ENCODE measurements around the gene WNT3A.

The WNT3A gene

DNA sequence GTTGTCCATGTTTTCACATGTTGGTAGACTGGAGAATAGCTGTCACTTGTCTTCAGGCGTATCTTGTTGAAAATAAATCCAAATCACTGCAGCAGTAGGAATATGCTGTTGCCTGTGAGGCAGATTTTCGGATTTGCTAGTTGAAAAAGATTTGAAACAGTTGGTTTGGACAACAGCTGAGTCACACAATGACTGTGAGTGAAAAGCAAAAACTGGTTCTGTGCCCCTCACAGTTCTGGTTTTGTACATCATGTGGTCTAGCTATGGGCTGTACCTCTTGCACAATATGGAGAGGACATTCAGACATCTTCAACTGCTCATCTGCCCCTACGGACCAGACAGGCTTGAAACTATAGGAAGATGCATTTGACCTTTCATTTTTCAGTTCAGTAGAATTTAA lies 77.5 kb downstream of the WNT3A start:
- no peak for DNase-seq (ENCODE audit: low spot score)

DNA sequence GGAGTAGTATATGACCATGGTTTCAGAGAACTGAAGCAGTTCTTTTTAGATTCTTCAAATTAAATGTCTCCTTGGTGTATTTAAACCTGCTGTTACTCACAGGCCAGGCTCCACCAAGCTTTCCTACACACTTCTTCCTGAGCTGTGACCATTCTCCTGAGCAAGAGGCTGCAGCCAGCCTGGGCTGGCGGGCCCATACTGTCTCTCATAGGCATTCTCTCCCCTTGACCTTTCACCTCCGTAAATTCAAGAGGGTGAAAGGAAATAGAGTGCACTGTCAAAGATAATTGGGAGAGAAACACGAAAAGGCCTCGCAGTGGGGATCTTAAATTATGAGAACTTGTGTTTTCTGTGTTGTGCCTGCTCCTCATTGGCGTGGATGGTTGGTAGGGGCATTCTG lies 78.0 kb downstream of the WNT3A start:
- DNase-seq (ENCODE audit: low spot score) = no peak

DNA sequence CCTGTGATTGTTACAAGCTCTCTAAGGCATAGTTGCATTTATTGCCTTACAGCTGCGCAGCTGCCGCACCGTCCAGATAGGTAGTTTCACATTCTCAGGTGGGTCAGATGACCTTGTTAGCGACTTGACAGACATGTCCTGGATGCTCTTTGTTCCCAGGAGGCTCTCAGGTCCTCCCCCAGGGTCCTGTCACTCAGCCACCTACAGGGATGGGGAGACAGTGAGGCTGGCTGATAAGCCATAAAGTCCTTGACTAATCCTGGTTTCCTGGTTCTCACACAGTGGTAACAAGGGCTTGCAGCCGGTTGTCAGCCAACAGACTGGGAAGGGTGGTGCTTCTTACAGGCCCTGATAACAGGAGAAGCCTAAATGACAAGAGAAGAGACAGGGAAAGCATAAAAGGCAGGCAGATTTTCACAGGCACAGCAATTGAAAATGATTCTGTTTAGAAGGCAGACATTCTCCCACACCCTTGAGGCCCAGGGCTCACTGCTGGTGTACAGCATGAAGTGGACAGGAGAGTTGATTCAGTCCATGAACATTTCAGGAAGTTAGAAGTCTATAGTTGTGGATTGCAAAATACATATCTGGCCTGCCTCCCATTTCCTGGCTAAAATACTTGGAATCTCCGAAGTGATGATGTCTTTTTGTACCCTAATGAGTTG lies 78.6 kb downstream of the WNT3A start:
- DNase-seq (ENCODE audit: low spot score) = no peak

DNA sequence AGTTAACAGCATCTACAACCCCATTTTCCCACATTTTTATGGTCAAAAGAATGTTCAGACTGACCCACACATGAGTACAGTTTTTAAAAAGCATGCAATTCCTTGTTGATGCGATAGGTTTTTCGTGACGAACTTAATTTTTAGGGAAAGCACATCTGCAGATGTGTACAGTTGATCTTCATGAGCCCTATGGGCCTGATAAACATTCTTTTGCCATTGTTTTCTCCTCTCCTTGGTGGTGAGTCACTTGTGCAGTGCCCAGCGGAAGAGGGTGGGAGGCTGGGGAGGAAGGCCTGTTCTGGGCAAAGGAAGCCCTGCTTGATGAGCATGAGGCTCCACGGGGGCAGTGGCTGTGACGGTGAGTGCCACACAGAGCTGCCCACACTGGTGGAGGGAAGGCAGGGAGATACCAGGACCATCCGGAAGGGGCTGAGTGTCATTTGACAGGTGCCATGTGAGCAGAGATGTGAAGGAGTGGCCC lies 81.0 kb downstream of the WNT3A start:
- no peak for DNase-seq (ENCODE audit: low spot score)

DNA sequence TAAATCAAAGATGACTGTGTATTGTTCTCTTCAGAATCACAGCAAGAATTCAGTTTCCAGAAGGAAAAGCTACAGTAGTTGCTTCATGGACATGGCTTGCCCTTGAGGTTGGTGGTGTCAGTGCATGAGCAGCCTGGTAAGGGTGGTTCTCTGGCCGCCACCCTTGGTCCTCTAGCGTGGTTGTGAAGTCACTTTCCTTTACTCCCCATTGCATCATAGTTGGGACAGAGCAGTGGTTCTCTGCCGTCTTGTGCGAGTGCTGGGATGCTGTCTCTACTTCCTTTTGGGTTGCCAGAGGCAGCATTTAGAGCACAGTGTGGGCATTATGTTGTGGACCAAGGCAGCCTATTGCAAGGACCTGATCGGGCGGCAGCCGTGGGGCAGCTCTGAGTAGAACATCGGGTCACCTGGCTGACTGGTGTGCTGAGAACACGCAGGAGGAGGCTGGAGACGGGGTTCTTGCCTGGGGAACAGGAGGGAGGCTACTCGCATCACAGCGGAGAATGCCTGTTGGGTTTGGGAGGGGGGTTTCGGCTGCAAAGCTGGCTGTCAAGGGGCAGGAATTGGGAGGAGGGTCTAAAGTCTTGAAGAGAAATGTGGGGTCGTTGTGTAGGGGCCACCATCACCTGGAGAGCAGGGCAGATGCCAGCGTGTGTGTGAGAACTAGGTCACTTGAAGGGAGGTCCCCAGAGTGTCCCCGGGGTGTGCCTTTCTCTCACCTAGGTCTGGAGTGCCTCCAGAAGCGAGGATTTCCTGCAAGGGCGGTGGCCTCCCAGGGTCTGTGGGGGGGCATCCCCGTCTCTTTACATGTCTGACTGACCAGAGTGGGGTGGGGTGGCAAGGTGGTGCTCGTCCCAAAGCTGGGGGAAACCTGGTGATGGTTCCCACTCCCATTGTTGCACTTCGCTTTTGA lies 82.0 kb downstream of the WNT3A start:
- DNase-seq (ENCODE audit: low spot score) = no peak

DNA sequence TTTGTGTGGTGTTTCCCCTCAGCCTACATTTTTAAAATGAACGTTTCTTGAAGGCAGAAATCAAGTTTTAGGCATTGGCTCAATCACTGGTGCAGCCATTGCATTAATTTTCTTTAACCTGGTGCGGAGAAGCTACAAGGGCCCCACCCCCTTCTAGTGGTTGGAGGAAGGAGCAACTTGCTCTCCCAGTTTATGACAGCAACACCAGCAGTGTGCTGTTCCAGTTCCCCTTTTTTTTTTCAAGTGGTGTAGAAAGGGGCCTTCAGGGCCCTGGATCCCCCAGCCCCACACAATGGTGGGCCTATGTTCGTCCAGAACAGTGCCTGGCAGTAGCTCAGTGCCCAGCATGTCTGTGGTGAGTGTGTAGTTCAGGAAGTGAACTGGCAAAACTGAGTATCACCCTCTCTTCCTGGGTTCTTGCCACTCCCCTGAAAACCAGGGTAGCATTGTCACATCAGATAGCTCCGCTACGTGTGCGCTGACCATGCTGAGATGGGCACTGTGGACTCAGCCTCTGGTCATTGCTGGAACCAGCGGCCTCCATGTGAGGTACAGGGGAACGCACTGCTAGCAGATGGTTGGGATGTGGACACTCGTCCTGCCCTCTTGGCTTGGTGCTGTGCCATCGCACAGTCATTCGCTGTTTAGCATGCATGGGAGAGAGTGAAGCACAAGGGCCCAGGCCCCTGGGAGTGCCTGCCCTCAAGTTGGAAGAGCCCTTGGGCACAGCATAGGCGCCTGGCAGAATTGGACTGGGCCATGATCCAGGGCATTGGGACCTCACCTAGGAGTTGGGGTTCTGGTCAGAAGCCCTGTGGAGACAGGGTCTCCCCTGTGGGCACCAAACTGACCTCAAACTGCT lies 83.0 kb downstream of the WNT3A start:
- DNase-seq (ENCODE audit: low spot score) = no peak

DNA sequence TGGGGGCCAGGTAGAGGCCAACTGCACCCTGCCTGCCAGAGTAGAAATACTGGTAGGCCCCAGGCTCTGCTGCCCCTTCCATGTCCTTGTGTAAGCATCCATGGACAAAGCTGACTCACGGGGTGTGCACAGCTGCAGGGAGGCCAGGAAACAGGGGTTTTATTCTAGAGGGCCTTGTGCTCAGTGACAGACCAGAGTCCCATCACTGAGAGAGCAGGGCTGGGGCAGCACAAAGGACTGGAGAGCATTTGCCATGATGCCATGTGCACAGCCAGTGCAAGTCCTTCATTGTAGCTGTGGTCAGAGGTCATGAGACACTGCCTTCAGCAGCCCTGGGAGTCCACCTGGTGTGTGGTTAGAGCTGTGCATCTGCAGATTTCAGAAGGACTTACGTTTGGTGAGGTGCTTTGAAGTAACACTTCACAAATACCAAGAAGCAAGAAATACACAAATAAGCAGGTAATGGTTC lies 83.8 kb downstream of the WNT3A start:
- no peak for DNase-seq (ENCODE audit: low spot score)

DNA sequence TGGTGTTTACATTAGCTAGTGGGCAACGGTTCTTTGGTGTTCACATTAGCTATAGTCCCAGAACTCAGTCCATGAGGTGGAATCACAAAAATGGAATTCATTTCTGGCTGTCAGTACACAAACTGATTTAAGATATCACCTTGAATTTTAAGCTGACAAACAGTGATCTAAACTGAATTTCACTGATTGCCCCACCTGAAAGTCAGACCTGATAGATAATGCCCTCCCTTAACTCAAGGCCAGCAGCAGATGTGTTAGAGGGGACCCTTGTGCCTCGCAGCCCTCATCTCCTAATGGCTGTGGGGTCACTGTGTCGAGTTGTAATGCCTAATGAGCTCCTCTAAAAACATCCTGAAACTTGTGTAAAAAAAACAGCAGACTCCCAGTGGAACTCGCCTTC lies 84.3 kb downstream of the WNT3A start:
- no peak for DNase-seq (ENCODE audit: low spot score)

DNA sequence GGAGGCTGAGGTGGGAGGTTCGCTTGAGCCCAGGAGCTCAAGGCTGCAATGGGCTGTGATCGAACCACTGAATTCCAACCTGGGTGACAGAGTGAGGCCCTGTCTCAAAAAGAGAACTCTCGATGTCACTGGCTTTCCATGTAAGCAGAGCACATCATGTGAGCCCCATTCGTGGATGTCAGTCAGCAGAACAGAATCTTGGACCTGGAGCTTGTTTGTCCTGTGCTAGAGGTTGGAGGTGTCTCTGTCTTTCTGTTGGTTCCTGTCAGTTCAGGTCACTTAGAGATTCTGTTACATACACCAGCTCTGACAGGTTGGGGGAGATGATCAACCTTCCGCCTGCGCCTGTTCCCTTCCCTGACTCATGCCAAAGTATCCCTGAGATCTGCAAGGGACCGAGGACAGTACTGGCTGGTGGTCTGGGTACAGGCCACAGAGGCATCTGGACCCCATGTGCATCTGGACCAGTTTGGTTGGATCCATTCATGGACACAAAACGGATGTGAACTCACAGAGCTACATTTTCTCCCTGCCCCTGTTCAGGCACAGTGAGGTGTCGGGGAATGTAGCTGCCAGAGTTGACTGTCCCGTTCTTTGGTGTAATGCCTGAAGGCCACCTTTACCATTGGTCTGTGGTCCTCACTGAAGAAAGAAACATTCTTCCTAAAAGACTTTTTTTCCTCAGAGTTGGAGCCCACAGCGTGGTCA lies 85.7 kb downstream of the WNT3A start:
- no peak for DNase-seq (ENCODE audit: low spot score)

DNA sequence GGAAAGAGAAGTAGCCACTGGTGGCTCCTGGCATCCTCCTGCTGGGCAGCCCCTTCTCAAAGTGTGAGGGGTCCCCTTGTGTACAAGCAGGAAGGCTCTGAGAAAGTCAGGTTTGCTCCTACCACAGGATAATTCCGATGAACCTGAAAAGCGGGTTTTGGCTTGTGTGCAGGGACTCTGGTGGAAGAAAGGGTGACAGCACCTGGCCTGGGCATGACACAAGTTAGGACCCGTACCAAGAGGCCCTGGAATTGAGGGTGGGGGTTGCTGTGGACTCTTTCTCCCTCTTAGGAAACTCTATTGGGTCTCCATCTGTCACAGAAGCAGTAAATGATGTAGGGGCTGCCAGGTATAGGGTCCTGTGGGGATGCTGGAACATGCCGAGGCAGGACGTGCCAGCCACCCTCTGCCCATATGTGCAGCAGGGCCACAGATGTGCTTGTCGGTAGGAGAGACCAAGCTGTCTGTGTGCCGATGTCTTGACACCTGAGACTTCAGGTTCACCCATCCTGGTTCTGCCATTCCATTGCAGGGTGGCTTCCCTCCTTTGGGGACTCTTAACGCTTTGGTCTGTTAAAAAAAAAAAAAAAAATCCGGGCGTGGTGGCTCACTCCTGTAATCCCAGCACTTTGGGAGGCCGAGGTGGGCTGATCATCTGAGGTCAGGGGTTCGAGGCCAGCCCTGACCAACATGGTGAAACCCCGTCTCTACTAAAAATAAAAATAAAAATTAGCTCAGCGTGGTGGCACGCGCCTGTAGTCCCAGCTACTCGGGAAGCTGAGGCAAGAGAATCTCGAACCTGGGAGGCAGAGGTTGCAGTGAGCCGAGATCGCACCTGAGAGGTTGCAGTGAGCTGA lies 86.5 kb downstream of the WNT3A start:
- no peak for DNase-seq (ENCODE audit: low spot score)

DNA sequence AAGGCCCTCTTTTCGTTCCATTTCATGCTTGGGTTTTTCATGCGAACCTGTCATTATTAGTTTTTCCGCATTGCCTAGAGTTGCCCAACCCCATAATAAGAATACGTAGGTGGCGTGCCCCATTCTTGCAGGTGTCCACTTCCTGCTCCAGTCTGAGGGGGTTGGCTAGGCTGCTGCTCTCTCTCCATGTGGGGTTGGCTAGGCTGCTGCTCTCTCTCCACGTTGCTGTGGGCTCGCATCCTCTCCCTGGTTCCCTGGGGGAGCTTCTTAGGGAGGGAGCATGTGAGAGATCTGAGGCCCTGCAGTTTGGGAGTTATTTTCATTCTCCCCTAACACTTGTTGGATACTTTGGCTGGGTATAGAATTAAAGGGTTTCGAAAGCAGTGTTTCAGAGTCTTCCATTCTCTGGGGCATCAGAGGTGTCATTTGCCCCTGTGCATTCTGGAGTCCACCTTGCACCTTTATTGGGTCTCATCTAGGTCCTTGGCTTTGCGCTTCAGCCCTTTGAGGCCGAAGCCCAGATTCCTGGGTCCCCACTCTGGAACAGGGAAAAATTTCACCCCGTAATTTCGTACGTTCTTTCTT lies 87.7 kb downstream of the WNT3A start:
- DNase-seq (ENCODE audit: low spot score) = no peak

DNA sequence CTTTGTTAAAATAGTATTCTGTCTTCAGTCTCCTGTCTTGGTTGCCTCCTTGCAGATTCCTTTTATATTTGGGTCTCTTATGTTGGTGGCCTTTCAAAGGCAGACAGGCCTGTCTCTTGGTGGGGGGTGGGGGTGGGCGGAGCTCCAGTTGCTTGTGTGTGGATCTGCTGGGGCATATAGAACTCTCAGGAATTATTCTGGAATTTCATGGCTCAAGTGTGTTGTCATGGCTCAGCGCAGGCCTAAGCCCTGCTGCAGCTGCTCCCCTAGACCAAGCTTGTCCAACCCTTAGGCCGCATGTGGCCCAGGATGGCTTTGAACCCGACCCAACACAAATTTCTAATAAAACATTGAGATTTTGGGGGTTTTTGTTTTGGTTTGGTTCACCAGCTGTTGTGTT lies 88.4 kb downstream of the WNT3A start:
- no peak for DNase-seq (ENCODE audit: low spot score)

DNA sequence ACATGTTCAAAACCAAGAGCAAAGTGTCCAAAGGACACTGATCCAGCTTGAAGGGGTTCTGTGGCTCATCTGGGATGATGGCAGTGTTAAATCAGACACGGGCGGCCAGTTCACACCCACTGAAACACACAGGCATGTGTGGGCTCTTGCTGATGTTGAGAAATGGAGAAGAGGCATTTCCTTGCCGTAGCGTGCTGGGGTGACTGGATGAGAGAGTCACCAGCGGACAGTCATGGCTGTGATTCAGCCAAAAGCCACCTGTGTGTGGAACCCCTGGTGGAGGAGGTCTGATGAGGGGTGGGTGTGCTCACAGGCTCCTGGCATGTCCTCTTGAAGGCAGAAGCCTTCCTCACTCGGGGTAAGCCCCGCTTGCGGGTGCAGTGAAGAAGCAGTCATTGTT lies 89.1 kb downstream of the WNT3A start:
- DNase-seq (ENCODE audit: low spot score) = peak; percentile 5

DNA sequence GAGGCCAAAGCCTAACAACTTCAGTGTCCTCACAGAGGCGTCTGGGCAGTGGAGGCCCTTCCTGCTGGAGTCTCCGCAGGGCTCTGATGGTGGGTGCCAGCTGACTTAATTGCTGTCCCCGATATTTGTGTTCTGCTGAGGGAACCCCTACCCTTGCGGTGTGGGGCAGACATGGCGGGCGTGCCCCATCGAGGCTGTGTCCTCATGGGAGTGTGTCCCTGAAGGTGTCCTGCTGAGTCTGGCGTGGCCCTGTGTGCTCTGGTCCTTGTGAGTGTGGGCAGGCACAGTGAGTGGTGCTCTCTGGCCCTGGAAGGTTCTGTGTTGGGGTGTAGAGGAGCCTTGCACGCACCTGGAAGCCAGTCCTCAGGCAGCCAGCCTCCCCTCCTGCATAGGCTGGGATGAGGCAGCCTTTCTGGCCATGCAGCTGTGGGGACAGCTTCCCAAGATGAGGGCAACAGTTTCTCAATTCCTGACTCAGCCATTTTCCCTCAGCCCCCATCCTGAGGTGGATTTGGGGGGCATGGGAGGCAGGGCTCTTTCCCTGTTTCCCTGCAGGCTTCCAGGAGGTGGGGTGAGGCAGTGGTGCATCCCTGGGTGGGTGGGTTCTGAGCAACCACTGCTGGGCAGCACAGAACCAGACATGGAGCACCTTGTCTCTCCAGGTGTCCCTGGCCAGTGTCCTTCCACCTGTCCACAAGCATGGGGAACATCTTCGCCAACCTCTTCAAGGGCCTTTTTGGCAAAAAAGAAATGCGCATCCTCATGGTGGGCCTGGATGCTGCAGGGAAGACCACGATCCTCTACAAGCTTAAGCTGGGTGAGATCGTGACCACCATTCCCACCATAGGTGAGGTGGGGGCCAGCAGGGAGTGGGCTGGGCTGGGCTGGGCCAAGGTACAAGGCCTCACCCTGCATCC lies 89.9 kb downstream of the WNT3A start:
- DNase-seq (ENCODE audit: low spot score) = peak; percentile 15

DNA sequence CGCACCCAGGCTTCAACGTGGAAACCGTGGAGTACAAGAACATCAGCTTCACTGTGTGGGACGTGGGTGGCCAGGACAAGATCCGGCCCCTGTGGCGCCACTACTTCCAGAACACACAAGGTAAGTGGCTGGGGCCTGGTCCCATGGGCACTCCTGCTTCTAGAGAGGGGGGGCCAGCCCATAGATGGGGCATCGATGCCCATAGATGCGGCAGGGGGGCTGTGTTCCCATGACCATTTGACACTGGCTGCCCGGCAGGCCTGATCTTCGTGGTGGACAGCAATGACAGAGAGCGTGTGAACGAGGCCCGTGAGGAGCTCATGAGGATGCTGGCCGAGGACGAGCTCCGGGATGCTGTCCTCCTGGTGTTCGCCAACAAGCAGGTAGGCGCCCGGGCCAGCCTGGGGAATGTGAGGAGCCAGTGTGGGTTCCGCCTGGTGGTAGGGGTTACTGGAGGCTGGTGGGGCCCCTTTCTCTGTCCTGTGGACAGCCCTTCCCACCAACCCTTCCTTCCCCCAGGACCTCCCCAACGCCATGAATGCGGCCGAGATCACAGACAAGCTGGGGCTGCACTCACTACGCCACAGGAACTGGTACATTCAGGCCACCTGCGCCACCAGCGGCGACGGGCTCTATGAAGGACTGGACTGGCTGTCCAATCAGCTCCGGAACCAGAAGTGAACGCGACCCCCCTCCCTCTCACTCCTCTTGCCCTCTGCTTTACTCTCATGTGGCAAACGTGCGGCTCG lies 90.7 kb downstream of the WNT3A start:
- peak; percentile 6 for DNase-seq (ENCODE audit: low spot score)

DNA sequence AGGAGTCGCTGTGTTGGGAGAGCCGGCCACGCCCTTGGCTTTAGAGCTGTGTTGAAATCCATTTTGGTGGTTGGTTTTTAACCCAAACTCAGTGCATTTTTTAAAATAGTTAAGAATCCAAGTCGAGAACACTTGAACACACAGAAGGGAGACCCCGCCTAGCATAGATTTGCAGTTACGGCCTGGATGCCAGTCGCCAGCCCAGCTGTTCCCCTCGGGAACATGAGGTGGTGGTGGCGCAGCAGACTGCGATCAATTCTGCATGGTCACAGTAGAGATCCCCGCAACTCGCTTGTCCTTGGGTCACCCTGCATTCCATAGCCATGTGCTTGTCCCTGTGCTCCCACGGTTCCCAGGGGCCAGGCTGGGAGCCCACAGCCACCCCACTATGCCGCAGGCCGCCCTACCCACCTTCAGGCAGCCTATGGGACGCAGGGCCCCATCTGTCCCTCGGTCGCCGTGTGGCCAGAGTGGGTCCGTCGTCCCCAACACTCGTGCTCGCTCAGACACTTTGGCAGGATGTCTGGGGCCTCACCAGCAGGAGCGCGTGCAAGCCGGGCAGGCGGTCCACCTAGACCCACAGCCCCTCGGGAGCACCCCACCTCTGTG lies 91.6 kb downstream of the WNT3A start:
- peak; percentile 6 for DNase-seq (ENCODE audit: low spot score)

DNA sequence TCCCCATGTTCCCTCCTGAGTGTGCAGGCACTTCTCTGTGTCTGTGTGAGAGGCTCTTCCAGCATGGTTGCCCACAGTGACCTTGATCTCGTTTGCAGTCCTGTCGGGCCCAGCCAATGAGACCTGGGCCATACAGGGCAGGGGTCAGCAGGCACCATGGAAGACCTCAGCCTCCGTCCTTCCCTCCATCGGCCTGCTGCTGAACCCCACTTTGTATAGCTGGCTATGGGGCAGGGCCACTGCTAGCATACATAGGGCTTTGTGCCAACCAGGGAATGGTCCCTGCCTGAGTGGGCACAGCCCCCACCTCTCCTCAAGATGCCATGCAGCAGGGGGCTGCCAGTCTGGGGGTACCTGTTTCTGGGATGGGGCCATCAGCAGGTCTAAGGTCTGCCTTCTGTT lies 92.5 kb downstream of the WNT3A start:
- peak; percentile 18 for DNase-seq (ENCODE audit: low spot score)
